Suppressor macrophage treated with lipopolysaccharide for 1 hour (primary cell): Measurements from ENCODE around the gene APOBEC3G.
A peak's percentile ranks its signal among the peaks of the same experiment; 100 is the strongest.

Experiments used
- DNase-seq, 3 donors: peaks; one replicate each; pipeline ENCODE4 v3.0.0-alpha.2; 2020 to 2022

Gene APOBEC3G

GRCh38 chr22:39092111-39092862 lies 15.2 kb downstream of the APOBEC3G start:
- no peak for DNase-seq

GRCh38 chr22:39094717-39095389 lies 17.8 kb downstream of the APOBEC3G start:
- DNase-seq: no peak

GRCh38 chr22:39095971-39096370 lies 18.9 kb downstream of the APOBEC3G start:
- no peak for DNase-seq

GRCh38 chr22:39097098-39098020 lies 20.3 kb downstream of the APOBEC3G start, which contains the start of gene APOBEC3H:
TSS of gene APOBEC3H (plus strand) at chr22:39097244. CDS start at chr22:39100279, 3,035 bp downstream.
- DNase-seq: peak; percentile 40 to 65 (median 56)

- DNase-seq: no peak
These were observed 21.0 kb downstream of the APOBEC3G start for GRCh38 chr22:39098026-39098425.

GRCh38 chr22:39098576-39098975 lies 21.5 kb downstream of the APOBEC3G start:
- DNase-seq: no peak

GRCh38 chr22:39101226-39101625 lies 24.2 kb downstream of the APOBEC3G start:
- DNase-seq: no peak

GRCh38 chr22:39103431-39103830 lies 26.4 kb downstream of the APOBEC3G start:
- no peak for DNase-seq

GRCh38 chr22:39106326-39106725 lies 29.3 kb downstream of the APOBEC3G start:
- no peak for DNase-seq

GRCh38 chr22:39108487-39108886 lies 31.4 kb downstream of the APOBEC3G start:
- DNase-seq: no peak

GRCh38 chr22:39109361-39109760 lies 32.3 kb downstream of the APOBEC3G start:
- DNase-seq: no peak

- DNase-seq: no peak
These were observed 33.8 kb downstream of the APOBEC3G start for GRCh38 chr22:39110631-39111561.

GRCh38 chr22:39114112-39114511 lies 37.0 kb downstream of the APOBEC3G start:
- no peak for DNase-seq

- no peak for DNase-seq
These were observed 38.5 kb downstream of the APOBEC3G start for GRCh38 chr22:39115570-39115969.

- no peak for DNase-seq
These were observed 39.0 kb downstream of the APOBEC3G start for GRCh38 chr22:39115977-39116621.

GRCh38 chr22:39117585-39118191 lies 40.6 kb downstream of the APOBEC3G start:
- peak; percentile 72 to 76 (median 76) for DNase-seq

GRCh38 chr22:39120983-39121382 lies 43.9 kb downstream of the APOBEC3G start:
- no peak for DNase-seq

- DNase-seq: no peak
These were observed 45.8 kb downstream of the APOBEC3G start for GRCh38 chr22:39122772-39123470.

- DNase-seq: peak in 2 of 3 donors; percentile 16 to 41
These were observed 46.9 kb downstream of the APOBEC3G start for GRCh38 chr22:39123751-39124581.
